ENCODE measurements around the gene ALOXE3.
A peak's percentile ranks its signal among the peaks of the same experiment; 100 is the strongest.

ALOXE3 gene

DNA sequence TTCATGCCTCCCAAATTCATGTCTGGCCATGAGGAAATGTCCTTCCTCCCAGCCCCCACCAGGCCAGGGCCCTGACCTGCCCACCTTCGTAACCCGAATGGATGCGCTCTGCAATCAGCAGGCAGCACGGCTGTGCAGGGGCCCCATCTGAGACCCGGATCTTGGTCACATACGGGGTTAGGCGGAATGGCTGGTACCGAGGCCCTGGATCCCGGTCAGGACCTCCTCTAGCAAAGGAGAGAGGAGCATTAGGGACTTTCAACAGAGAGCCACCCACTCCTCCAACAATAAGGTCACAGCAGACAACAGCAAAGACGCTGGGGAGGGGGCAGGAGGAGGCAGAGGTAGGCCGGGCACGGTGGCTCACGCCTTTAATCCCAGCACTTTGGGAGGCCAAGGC, 30.2 kb upstream of the ALOXE3 start:
- POLR2A ChIA-PET (ENCODE audit: low non-redundant PET): no interaction called here
- no peak for DNase-seq (ENCODE audit: low spot score)
- CTCF ChIA-PET: interaction anchor here (0.6 kb wide), 1 partner anchor 10 kb away, joined by 5 read pairs; no protein-coding TSS in a partner anchor
- TF ChIP-seq, protein P1, sequence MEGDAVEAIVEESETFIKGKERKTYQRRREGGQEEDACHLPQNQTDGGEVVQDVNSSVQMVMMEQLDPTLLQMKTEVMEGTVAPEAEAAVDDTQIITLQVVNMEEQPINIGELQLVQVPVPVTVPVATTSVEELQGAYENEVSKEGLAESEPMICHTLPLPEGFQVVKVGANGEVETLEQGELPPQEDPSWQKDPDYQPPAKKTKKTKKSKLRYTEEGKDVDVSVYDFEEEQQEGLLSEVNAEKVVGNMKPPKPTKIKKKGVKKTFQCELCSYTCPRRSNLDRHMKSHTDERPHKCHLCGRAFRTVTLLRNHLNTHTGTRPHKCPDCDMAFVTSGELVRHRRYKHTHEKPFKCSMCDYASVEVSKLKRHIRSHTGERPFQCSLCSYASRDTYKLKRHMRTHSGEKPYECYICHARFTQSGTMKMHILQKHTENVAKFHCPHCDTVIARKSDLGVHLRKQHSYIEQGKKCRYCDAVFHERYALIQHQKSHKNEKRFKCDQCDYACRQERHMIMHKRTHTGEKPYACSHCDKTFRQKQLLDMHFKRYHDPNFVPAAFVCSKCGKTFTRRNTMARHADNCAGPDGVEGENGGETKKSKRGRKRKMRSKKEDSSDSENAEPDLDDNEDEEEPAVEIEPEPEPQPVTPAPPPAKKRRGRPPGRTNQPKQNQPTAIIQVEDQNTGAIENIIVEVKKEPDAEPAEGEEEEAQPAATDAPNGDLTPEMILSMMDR (conservative IDR thresholded peaks at IDR 0.05; ENCODE audit: low read depth): no peak
- peak overlapping the region; percentile 98 for H3K27ac ChIP-seq

DNA sequence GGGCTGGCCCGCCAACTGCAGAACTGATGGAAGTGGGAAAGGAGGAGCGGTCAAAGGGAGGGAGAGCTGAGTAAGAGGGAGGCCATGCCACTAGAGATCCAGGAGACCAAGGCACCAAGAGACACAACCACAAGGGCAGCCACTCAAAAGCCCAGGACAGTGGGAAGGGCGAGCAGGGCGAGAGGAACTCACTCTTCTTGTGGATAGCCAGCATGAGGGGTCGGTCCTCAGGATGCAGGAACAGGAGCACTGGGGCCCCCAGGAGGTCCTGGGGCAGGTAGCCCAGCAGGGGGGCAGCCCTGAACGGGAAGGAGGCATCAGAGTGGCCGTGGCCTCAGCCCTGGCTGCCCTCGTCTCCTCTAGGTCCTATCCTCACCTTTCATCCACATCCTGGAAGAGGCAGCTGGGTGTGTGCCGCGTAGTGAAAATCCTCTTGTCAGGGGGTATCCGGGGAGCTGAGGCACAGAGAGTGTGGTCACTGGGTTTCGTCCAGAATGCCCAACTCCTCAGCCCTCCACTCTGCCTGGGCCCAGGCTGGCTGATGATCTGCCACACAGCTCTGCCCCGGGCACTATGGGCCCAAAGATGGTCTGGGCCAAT, 29.6 kb upstream of the ALOXE3 start:
- peak overlapping the region; percentile 98 for H3K27ac ChIP-seq
- ChIA-PET CTCF (interaction anchor here (0.6 kb wide), 1 partner anchor 9 kb away, joined by 5 read pairs; no protein-coding TSS in a partner anchor), POLR2A (ENCODE audit: low non-redundant PET) (no interaction called here)
- DNase-seq (ENCODE audit: low spot score): no peak
- TF ChIP-seq, protein P1 (conservative IDR thresholded peaks at IDR 0.05; ENCODE audit: low read depth): no peak

DNA sequence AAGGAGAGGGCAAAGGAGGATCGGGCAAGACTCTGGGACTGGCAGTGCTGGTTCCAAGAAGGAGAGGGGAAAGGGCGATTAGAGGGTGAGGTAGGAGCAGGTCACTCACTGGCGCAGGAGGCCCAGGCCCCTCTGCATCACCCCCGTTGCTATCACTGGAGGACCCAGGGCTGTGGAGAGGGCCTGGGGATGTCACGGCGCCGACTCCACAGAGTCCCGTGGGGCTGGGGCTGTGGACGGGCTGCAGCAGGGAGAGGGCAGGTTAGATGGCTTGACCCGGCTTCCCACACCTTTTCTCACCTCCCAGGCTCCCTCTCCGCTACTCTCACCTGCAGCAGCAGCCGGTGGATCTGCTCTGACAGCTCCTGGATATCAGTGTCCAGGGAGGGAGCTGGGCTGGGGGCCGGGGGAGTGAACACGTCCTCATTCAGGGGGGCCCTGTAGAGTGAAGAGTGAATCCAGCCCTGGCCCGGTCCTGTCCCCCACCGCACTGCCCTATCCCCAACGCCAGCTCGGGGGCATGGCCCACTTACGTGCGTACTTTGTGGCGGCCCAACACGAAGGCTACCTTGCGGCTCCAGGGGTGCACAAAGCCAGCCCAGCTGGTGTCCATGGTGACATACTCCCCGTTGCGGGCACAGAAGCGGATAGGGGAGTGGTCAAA, 29.0 kb upstream of the ALOXE3 start:
- CTCF ChIA-PET: no interaction called here
- POLR2A ChIA-PET (ENCODE audit: low non-redundant PET): no interaction called here
- TF ChIP-seq, protein P1 (conservative IDR thresholded peaks at IDR 0.05; ENCODE audit: low read depth): no peak

DNA sequence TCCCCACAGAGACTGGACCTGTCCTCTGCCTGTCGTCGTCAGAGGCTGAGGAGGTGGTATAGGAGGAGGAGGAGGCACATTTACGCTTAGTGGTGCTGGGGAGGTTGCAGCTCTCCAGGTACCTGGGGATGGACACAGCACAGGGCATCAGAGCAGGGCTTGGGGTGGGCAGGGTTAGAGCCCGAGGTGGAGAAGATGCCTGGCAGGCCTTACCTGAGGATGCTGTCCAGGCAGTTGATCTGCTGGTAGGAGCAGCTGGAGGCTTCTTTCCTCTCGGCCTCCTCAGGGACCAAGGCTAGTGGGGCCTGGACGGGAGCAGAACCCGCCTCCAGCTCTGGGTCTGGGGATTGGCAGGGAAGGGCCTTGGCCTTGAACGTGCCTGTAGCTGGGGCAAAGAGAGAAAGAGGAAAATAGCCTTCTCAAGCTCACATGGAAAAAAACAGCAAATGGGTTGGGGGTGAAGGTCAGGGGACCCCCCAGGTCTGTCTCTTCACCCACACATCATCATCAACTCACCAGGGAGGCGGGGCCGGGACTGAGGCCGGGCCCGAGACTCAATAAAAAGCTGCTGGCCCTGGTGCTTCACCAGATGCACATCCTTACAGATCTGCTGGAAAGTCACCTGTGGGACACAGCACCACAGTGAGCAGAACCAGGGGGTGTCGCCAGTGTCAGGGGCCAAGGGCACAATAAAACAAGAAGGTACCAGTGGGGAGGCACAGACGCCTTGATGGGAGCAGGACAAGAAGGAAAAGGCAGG, 28.2 kb upstream of the ALOXE3 start:
- ChIA-PET POLR2A (ENCODE audit: low non-redundant PET) (no interaction called here), CTCF (no interaction called here)
- TF ChIP-seq, protein P1 (conservative IDR thresholded peaks at IDR 0.05; ENCODE audit: low read depth): no peak
- peak overlapping the region; percentile 98 for H3K27ac ChIP-seq
- DNase-seq (ENCODE audit: low spot score): no peak

More for the DNA sequence above, 29.0 kb upstream of the ALOXE3 start:
- no peak for DNase-seq (ENCODE audit: low spot score)
- H3K27ac ChIP-seq: peak overlapping the region; percentile 98

DNA sequence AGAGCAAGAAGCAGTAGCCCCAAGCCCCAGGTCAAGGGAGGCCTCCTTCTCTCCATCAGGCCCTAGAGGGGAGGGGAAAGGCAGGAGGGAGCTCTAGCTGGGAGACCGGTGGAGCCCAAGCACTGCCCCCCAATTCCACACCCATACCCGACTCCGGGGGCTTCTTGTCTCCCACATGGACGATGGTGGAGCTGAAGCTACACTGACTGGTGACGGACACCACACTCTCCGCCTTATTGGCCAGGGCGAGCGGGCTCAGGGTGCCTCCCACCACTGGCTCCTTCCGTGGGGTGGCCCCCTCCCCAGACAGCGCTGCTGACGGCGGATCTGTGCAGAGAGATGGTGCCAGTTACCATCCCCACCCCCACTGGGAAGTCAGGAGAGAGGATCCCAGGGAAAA, 27.5 kb upstream of the ALOXE3 start:
- POLR2A ChIA-PET (ENCODE audit: low non-redundant PET): no interaction called here
- TF ChIP-seq, protein P1 (conservative IDR thresholded peaks at IDR 0.05; ENCODE audit: low read depth): no peak
- peak overlapping the region; percentile 98 for H3K27ac ChIP-seq
- DNase-seq (ENCODE audit: low spot score): no peak
- CTCF ChIA-PET: no interaction called here

DNA sequence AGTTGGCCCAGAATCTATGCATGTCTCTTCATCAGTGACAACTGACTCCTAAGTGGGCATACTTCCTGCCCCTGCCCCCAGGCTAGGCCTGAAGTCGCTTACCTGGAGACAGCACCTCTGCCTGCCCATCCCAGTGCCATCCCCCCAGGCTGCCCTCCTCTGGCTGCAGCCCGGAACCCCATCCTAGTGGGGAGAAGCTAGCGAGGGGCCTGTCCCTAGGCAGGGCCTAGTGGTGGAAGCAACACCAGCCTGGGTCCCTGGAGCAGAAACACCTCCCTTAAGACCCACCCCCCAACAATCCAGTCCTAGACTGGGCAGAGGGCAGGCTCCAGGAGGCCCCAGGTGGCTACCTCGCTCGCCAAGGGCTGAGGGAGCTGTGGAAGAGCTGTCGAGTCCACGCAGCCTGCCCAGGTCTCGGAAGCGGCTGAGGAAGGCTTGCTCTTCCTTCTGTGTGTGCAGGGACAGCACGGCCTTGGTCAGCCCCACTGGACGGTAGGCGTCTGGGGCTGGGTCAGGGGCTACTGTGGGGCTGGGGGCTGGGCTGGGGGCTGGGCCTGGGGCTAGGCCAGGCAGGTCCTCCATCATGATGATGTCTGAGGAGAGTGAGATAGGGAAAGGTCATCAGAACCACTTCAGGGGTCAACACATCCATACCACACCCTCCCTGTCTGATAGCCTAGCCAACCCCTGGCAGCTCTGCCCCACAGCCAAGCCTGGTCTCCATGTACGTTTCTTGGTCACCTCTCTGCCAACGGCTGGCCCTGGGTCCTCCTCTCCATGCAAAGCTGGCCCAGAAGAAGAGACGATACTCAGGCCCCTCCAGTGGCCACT, 26.3 kb upstream of the ALOXE3 start:
- ChIA-PET POLR2A (ENCODE audit: low non-redundant PET) (interaction anchor here (0.9 kb wide), 1 partner anchor 65 kb away, joined by 4 read pairs; the partner anchor contains the start of gene AURKB), CTCF (interaction anchor here (0.6 kb wide), 1 partner anchor 98 kb away, joined by 3 read pairs; no protein-coding TSS in a partner anchor)
- no peak for DNase-seq (ENCODE audit: low spot score)
- TF ChIP-seq, protein P1 (conservative IDR thresholded peaks at IDR 0.05; ENCODE audit: low read depth): no peak
- peak overlapping the region; percentile 98 for H3K27ac ChIP-seq
